RWPE1 (cell line): ENCODE measurements around the gene SLC6A6.

Experiments used
- CTCF ChIA-PET: fragments of 350-600 bp; sonication (Branson Sonifier 250); formaldehyde crosslinking; extraction: SDS; loops from one replicate; lab custom pipeline; 2021; lab: Yijun Ruan, JAX
- POLR2A ChIA-PET: fragments of 400-600 bp; formaldehyde crosslinking; extraction: SDS; loops from one replicate; lab custom pipeline; 2020; ENCODE audit warnings: antibody characterized with exemption; ENCODE audit not compliant: low non-redundant PET; lab: Yijun Ruan, JAX
- DNase-seq: peaks from one replicate; pipeline ENCODE4 v3.0.0; 2012; ENCODE audit warnings: low spot score
- H3K27ac ChIP-seq: fragments of 450-650 bp; 2 replicates; pipeline ENCODE4 v1.5.1; 2017
- TF ChIP-seq, protein P1 (sequence below): fragments of 450-650 bp; conservative IDR thresholded peaks from 2 replicates; pipeline ENCODE4 v1.5.1; 2017; ENCODE audit warnings: low read depth, mild to moderate bottlenecking

Gene SLC6A6

GRCh38 chr3:14389166-14389606, 13.2 kb upstream of the SLC6A6 start:
- DNase-seq, result no peak
- ChIA-PET CTCF (no interaction called here), POLR2A (no interaction called here)
- TF ChIP-seq, protein P1, sequence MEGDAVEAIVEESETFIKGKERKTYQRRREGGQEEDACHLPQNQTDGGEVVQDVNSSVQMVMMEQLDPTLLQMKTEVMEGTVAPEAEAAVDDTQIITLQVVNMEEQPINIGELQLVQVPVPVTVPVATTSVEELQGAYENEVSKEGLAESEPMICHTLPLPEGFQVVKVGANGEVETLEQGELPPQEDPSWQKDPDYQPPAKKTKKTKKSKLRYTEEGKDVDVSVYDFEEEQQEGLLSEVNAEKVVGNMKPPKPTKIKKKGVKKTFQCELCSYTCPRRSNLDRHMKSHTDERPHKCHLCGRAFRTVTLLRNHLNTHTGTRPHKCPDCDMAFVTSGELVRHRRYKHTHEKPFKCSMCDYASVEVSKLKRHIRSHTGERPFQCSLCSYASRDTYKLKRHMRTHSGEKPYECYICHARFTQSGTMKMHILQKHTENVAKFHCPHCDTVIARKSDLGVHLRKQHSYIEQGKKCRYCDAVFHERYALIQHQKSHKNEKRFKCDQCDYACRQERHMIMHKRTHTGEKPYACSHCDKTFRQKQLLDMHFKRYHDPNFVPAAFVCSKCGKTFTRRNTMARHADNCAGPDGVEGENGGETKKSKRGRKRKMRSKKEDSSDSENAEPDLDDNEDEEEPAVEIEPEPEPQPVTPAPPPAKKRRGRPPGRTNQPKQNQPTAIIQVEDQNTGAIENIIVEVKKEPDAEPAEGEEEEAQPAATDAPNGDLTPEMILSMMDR, result no peak
- no peak overlapping the region for H3K27ac ChIP-seq

DNA sequence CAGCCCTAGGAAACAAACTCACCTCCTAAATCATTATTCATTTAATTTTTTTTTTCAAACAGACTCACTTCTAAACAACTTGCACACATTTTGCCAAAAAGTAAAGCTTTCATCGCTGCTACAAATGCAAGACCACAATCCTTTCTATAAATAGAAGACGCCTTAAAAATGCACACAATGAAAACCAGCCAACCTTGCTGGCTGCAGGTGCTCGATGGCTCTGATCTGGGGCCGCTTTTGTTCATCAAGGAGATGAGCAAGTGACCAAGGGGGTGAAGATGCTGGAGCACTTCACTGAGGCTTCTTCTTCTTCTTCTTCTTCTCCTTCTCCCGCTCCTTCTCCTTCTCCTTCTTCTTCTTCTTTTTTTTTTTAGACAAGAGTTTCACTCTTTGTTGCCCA, 12.7 kb upstream of the SLC6A6 start:
- POLR2A ChIA-PET, result no interaction called here
- no peak for DNase-seq
- TF ChIP-seq, protein P1, result no peak
- H3K27ac ChIP-seq, result no peak overlapping the region
- CTCF ChIA-PET, result interaction anchor here (0.6 kb wide), 1 partner anchor 10 kb away, joined by 4 read pairs; no protein-coding TSS in a partner anchor

- no peak overlapping the region for H3K27ac ChIP-seq
- TF ChIP-seq, protein P1, result no peak
- no peak for DNase-seq
- POLR2A ChIA-PET, result no interaction called here
- CTCF ChIA-PET, result interaction anchor here (0.7 kb wide), 1 partner anchor 22 kb away, joined by 3 read pairs; no protein-coding TSS in a partner anchor
Observed at GRCh38 chr3:14391033-14391432, 11.4 kb upstream of the SLC6A6 start.

DNA sequence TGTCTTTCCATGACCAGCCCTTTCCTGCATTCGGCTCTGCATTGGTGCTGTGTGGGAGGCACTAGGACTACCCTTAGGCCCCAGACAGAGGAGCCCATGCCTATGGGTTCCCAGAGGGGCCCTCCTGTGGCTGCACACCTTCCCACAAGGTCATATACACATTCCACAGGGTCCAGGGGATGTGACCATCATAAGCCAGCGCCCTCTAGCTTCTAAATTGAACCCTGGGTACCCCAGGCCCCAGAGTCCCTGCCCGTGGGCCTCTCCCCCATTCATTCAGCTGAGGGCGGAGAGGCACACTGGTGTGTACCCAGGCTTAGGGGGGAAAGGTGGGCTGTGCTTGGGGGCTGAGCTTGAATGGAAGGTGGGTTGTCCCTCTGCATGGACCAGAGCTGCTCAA, 10.2 kb upstream of the SLC6A6 start:
- POLR2A ChIA-PET, result no interaction called here
- no peak for DNase-seq
- TF ChIP-seq, protein P1, result no peak
- CTCF ChIA-PET, result no interaction called here
- H3K27ac ChIP-seq, result no peak overlapping the region

DNA sequence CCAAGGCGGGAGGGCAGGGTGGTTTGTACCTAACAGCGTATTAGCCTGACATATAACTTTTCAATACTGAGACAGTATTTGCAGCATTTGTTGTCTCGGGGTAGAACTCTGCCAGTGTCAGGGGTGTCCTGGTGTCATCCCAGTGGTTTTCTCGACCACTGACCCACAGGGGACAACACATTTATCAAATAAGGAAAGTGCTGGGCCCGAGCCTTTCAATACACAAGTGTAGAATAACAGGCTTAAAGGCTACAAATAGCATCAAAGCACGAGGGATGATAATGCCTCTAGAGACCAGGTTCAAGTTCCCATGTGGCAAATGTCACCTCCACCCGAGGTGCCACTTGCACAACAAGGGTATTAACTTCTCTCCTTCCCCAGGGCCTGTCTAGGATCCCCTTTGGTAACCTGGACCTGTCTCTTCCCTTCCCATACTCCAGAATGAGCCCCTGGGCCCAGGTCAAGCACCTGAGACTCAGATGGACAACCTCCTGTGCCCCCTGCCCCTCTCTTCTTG, 9.5 kb upstream of the SLC6A6 start:
- CTCF ChIA-PET, result interaction anchor here (0.6 kb wide), 1 partner anchor 18 kb away, joined by 3 read pairs; no protein-coding TSS in a partner anchor
- no peak overlapping the region for H3K27ac ChIP-seq
- TF ChIP-seq, protein P1, result no peak
- POLR2A ChIA-PET, result no interaction called here
- no peak for DNase-seq

DNA sequence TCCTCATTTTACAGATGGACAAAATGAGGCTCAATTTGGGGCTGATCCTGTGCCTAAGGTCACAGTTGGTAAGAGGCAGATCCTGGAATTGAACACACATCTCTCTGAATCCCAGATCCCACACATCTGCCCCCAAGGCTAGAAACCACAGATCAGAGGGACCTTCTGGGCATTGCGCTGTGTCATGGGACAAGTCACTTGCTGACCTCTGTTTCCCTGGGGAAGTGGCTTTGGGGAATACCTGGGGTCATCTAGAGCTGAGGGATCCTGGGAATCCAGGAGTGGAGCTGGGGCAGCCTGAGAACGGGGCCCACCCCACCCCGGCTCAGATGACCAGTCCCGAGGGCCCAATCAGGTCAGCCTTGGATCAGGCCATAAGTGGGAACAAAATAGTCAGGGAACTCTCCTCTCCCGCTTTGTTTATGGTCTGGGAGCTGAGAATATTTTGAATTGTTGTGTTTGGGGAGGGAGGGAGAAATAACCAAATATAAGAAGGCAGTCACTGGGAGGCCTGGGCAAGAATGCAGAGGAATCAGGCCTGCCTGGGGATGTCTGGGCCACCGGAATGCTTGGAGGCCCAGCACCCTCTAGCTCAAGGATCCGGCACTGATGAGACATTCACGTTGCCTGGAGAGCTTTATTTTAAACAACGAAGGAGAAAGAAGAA, 8.8 kb upstream of the SLC6A6 start:
- ChIA-PET CTCF (interaction anchor here (0.6 kb wide), 1 partner anchor 17 kb away, joined by 3 read pairs; no protein-coding TSS in a partner anchor), POLR2A (no interaction called here)
- H3K27ac ChIP-seq, result no peak overlapping the region
- DNase-seq, result no peak
- TF ChIP-seq, protein P1, result no peak
